KBM-7 (cell line): ENCODE results near the gene ZNF362.
A peak's percentile ranks its signal among the peaks of the same experiment; 100 is the strongest.

Experiments used
- DNase-seq: peaks from one replicate; pipeline ENCODE4 v3.0.0-alpha.2; 2015
- in situ Hi-C: fragments of 300-500 bp; cut with MboI; formaldehyde crosslinking; loops from 2 replicates; pipeline ENCODE4 v1.14.3; 2020; ENCODE audit warnings: low sequenced_read_pairs, low pct_unique_long_range_greater_than_20kb, mixed read lengths

Gene ZNF362

GRCh38 chr1:33334081-33334552, 77.8 kb downstream of the ZNF362 start:
- DNase-seq, result no peak
- in situ Hi-C loops, result no loop called here

- peak; percentile 64 for DNase-seq
- in situ Hi-C loops, result no loop called here
Observed at GRCh38 chr1:33335020-33335419, 78.7 kb downstream of the ZNF362 start.

GRCh38 chr1:33336580-33336979, 80.3 kb downstream of the ZNF362 start:
- DNase-seq, result no peak
- in situ Hi-C loops, result no loop called here

GRCh38 chr1:33337441-33337840, 81.1 kb downstream of the ZNF362 start:
- in situ Hi-C loops, result no loop called here
- no peak for DNase-seq

- in situ Hi-C loops, result no loop called here
- DNase-seq, result no peak
Observed at GRCh38 chr1:33338048-33338439, 81.8 kb downstream of the ZNF362 start.

- in situ Hi-C loops, result no loop called here
Observed at GRCh38 chr1:33338440-33339211, 82.3 kb downstream of the ZNF362 start.

GRCh38 chr1:33339413-33339812, 83.1 kb downstream of the ZNF362 start:
- in situ Hi-C loops, result no loop called here
- no peak for DNase-seq

More at GRCh38 chr1:33338440-33339211, 82.3 kb downstream of the ZNF362 start:
- DNase-seq, result peak; percentile 46

GRCh38 chr1:33341190-33341589, 84.9 kb downstream of the ZNF362 start:
- DNase-seq, result no peak

GRCh38 chr1:33342041-33342723, 85.9 kb downstream of the ZNF362 start:
- in situ Hi-C loops, result no loop called here
- no peak for DNase-seq

More at GRCh38 chr1:33341190-33341589, 84.9 kb downstream of the ZNF362 start:
- in situ Hi-C loops, result no loop called here

- in situ Hi-C loops, result no loop called here
- DNase-seq, result no peak
Observed at GRCh38 chr1:33343539-33343938, 87.2 kb downstream of the ZNF362 start.

GRCh38 chr1:33344896-33345560, 88.7 kb downstream of the ZNF362 start:
- DNase-seq, result no peak
- in situ Hi-C loops, result no loop called here

- in situ Hi-C loops, result no loop called here
- DNase-seq, result no peak
Observed at GRCh38 chr1:33346533-33346926, 90.2 kb downstream of the ZNF362 start.

GRCh38 chr1:33346927-33347649, 90.8 kb downstream of the ZNF362 start:
- in situ Hi-C loops, result no loop called here
- peak; percentile 69 for DNase-seq

- no peak for DNase-seq
- in situ Hi-C loops, result no loop called here
Observed at GRCh38 chr1:33347650-33347992, 91.3 kb downstream of the ZNF362 start.

GRCh38 chr1:33348194-33348593, 91.9 kb downstream of the ZNF362 start:
- in situ Hi-C loops, result no loop called here
- DNase-seq, result no peak

- in situ Hi-C loops, result no loop called here
Observed at GRCh38 chr1:33348676-33349080, 92.4 kb downstream of the ZNF362 start.

GRCh38 chr1:33349081-33349759, 92.9 kb downstream of the ZNF362 start:
- in situ Hi-C loops, result no loop called here
- DNase-seq, result no peak

More at GRCh38 chr1:33348676-33349080, 92.4 kb downstream of the ZNF362 start:
- no peak for DNase-seq

- DNase-seq, result peak; percentile 87
- in situ Hi-C loops, result no loop called here
Observed at GRCh38 chr1:33349778-33350610, 93.7 kb downstream of the ZNF362 start.
